Measurements from ENCODE around the gene RCAN1.

RCAN1 gene

DNA sequence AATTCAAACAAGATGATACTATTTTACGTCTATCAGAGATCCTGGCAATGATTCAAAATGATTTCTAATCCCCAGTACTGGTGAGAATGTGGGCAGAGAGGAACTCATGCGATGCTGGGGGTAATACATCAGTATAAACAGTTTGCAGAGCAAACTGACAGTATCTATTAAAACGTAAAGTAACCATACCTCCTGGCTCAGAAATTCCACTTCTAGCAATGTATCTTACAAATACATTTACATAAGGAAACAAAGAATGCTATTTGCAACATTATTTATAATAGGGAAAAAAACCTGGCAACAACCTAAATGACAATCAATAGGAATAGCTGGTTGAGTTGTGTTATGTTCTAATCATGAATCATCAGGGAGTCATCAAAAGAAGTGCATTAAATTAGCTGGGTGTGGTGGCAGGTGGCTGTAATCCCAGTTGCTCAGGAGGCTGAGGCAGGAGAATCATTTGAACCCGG lies 15.9 kb downstream of the RCAN1 start:
- no peak for DNase-seq

- no peak for DNase-seq
These were observed 17.5 kb downstream of the RCAN1 start for GRCh38 chr21:34597406-34597805.

DNA sequence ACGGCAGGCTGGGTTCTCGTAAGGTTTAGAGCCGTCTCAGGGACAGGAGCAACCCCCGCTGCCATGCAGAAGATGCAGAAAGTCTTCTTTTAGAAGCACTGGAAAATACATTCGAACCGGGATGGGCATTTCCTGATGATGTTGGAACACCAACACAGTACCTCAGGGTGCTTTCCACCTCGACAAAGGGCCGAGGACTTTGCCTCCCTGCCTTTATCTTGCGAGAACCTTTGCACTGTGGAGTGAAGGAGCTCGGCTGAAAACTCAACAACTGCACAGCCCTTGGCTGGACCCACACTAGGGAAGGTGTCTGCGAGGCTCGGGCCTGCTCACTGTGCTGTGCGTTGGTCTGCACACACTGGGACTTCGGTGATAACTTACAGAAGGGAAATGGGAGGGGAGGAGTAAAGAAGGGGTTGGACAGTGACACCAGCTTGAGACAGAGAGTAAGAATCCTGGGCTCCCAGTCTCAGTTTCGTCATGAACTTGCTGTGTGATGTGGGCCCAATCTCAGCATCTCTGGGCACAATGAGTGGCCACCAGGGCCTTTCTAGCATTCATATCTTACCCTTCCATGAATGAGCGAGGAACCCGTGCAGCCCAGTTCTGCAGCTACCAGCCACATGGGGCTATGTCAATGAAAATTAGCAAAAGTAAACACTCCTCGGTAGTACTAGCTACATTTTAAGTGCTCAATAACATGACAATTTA lies 18.2 kb downstream of the RCAN1 start:
- no peak for DNase-seq

DNA sequence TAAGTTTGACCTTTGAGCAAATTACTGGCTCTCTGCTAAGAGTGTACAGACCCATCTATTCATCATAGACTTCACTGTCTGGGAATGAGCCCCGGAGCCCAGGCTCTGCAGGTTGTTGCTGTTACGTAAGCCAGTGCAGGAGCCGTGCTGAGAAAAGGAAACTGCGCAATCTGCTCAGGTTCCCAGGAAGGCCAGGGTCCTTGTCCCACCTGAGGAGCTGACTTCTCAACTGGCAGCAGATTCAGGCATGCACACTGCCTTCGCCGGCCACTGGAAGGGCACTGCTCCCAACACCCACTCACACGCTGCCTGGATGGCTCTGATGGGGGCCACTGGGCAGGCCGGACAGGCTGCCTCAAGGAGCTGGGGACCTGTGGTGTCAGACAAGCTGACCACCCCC lies 19.5 kb downstream of the RCAN1 start:
- DNase-seq: no peak

DNA sequence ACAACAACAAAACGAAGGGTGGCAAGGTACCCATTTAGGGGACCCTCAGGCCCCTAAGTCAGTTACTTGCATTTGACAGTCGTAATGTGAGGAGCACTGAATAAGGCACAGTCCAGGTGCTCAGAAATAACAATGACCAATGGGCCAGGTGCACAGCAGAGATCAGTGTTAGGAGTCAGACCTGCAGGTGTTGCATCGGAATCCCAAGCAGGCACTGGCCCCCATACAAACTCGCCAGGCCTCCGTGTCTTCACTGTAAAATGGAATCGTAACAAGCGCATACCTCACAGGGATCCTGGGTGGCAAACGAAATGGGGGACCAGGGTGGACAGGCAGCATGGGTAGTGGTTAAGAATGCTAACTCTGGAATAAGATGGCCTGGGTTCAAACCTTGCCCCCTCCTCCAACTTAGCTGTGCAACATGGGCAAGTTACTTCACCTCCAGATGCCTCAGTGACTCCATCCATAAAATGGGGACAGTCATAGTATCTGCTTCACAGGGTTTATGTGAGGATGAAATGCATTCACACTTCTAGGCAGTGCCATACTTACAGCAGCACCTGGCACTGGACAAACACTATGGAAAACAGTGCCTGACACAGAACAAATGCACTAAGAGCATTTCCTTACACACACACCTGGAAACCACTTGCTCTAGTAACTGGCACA lies 20.2 kb downstream of the RCAN1 start:
- no peak for DNase-seq

DNA sequence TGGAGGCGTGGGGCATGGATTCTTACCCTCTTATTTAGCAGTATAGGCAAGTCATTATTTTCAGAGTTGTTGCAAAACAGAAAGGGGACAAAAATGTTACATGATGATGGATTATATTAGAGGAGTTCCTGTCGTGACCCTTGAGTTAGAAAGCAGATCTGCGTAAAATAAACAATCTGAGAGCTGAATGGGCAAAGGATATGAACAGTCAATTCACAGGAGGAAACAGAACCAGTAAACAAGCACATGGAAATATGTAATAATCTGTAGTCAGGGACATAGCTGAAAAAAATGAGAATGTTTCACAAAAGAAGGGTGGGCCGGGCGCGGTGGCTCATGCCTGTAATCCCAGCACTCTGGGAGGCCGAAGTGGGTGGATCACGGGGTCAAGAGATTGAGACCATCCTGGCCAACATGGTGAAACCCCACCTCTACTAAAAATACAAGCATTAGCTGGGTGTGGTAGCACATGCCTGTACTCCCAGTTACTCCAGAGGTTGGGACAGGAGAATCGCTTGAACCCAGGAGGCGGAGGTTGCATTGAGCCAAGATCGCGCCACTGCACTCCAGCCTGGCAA lies 20.9 kb downstream of the RCAN1 start:
- DNase-seq: no peak

DNA sequence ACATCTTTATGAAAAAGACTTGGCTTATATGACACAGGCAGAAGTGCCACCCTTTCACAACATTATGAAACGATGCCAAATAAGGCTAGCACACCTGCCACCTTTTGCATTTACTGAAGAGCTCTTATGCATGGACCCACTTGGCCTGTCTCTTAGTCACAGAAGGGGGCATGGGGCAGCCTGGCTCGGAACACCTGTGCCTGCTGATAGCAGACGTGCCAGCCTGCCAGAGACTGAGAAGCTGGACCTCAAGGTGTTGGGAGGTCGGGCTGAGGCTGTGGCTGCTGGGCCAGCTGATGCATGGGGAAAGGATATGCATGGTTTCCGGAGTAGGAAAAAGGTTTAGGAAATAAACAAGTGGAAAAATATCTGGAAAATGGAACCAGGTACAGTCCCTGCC lies 21.5 kb downstream of the RCAN1 start:
- DNase-seq: no peak

DNA sequence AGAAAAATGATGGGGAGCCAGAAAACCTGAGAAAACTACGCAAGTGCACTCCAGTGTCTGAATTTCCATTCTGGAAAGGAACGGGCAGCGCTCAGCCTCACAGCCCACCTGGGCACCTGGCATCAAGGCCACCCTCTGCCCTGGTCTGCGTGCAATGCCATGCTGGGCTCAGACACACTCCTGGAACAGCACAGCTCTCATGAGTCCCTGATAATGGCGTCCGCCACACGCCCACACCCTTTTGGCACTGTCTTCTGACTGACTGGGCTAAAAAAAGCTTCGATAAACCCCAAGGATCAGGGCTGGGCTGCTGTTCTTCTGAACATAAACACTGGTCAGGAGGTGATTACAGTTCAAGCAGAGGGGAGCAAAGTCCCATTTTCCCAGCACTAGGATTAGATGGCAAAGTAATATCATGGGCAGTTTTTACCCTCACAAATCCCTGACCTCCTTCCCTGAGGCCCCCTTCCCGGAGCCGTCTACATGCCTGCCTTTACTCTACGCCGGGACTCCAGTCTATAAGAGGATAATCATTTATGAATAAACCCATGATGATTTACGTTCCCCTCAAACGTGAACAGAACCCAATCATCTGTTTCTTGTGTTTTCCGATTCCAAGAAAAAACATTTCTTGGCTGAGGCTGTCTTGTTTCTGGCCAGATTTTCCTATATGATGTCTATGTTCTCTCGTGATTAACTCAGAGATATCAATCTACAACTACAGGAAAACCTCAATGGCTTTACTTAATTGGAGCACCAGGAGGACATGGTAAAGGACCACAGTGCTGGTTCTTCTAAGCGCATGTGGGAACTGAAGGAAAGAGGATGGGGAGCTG lies 22.6 kb downstream of the RCAN1 start:
- DNase-seq: no peak

GRCh38 chr21:34590520-34590919 lies 24.4 kb downstream of the RCAN1 start:
- DNase-seq: no peak

- no peak for DNase-seq
These were observed 25.2 kb downstream of the RCAN1 start for GRCh38 chr21:34589511-34590282.

- no peak for DNase-seq
These were observed 30.9 kb downstream of the RCAN1 start for GRCh38 chr21:34583926-34584563.

- peak; percentile 41 to 75 (median 58) for DNase-seq
These were observed 32.3 kb downstream of the RCAN1 start for GRCh38 chr21:34582506-34583150.

DNA sequence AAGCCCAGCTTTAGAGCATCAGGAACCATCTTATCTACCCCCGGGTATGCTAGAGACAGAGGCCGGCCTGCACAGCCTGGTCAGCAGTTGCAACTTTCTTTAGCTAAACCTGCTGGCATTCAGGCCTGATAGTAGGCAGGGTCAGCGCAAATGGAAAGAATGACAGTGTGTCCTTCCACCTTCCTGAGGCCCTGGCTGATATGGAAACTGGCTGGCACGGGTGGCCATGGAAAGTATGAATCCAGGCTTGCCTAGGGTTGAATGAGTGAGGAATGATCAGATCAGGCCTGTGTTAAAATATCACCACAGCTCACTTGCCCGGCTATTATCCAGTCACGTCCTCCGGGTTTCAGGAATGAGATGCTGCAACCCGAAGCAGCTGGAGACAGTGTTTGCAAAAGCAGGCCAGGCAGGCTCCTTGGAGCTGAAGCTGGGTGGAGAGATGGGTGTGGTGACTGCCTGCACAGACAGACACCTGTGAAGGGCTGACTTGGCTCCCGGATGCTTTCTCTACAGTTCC lies 34.7 kb downstream of the RCAN1 start:
- DNase-seq: no peak

DNA sequence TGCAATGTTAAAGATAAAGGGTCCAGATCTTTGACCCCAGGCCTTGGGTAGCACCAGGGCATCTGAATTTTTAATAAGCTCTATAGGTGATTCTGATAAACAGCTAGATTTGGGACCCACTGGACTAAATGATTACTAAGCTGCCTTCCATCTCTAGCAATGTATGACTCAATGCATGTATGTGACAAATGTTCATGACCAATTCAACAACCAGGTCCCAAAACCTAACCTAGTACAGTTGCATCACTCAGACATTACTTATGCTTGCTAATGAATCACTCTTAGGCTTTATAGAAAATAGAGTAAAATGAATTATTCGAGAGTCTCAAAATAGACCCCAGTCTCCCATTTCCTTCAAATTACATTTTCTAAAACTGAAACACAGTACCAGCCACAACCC lies 35.5 kb downstream of the RCAN1 start:
- DNase-seq: peak in 3 of 4 experiments; percentile 11 to 63 (median 55)

DNA sequence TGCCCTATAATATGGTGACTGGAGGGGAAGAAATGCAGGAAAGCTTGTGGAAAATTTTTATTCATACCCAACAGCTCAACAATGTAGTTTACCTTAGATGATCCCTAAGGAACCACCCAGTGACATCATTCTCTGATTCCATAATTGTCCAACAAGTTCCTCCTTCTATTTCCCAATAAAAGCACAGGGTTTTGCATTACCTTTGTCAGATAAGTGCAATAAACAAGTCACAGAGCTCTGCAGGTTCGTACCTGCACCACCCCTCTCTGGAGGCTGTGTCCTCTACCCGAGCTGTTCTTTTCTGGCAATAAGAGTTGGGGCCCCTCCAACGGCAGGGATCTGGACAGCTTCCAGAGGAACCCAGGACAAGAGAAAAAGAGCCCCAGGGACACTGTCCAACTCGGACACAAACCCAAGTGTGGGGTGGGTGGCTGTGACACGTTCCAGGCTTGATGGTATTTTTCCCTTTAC lies 38.8 kb downstream of the RCAN1 start:
- peak in 2 of 4 experiments; percentile 22 to 24 for DNase-seq

- peak in 1 of 4 experiments; percentile 15 for DNase-seq
These were observed 40.0 kb downstream of the RCAN1 start for GRCh38 chr21:34574601-34575529.

DNA sequence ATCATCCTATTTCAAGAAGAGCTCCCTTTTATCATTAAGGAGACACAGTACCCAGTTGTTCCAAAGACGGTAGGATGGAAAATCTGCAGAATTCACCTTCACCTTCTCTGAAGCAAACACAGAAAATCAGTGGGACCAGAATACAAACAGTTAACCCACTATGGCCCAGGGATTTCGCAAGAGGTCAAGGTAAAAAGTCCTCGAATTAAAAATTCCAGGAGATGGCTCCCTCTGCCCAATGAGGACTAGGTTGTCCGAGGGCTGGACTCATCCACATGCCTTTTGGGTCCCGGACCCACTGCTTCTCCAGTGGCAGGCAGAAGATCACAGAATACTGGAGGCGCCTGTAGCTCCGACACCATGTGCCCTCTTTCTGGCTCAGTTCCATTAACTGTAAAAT lies 42.9 kb downstream of the RCAN1 start:
- DNase-seq: no peak

- peak; percentile 42 to 83 (median 62) for DNase-seq
These were observed 44.6 kb downstream of the RCAN1 start for GRCh38 chr21:34570313-34570712.

- DNase-seq: no peak
These were observed 45.4 kb downstream of the RCAN1 start for GRCh38 chr21:34569381-34569979.
